Measurements from ENCODE around the gene AKT1S1. TPM values are rescaled to one million over a fixed set of nuclear protein-coding genes. Genes with fewer than 3 reads are reported as not detected.

Gene AKT1S1
- total and polyA plus RNA-seq, 2 donors (not counting 1 experiment from before 2014, with no cell fraction given): 16.6 to 23.0 TPM

- no peak for TF ChIP-seq CTCF (IDR thresholded peaks at IDR 0.05)
- no peak for TF ChIP-seq EZH2 (IDR thresholded peaks at IDR 0.05; ENCODE audit: borderline replicate concordance, insufficient read depth, low read depth, low read length, poor library complexity, severe bottlenecking)
- Histone ChIP-seq H3K4me3 (ENCODE audit: control extremely low read depth in 1 of 5, extremely low read depth in 1 of 5, insufficient read depth in 1 of 5, low read depth in 2 of 5, low read length in 4 of 5) (no peak overlapping the region), H3K4me2 (replicated peaks; ENCODE audit: low read depth, low read length, poor library complexity, severe bottlenecking) (peak overlapping the region; percentile 59), H4K20me1 (ENCODE audit: control insufficient read depth, insufficient read depth, low read length, poor library complexity, severe bottlenecking) (no peaks in the 10 kb centered on the region), H3K9ac (ENCODE audit: low read length) (no peak overlapping the region), H3K36me3 (replicated peaks in 1 of 2; ENCODE audit: control extremely low read depth in 1 of 2, control insufficient read depth in 1 of 2, extremely low read depth in 1 of 2, insufficient read depth in 2 of 2, low read length in 1 of 2) (no peaks in the 10 kb centered on the region), H3K4me1 (ENCODE audit: control insufficient read depth in 2 of 2, insufficient read depth in 2 of 2, low read length in 2 of 2) (peaks cover 46 to 65% of the 10 kb centered on the region in 2 donors), H3K27me3 (replicated peaks in 1 of 4; ENCODE audit: control extremely low read depth in 1 of 4, control insufficient read depth in 3 of 4, insufficient read depth in 4 of 4, low read length in 3 of 4) (no peaks in the 10 kb centered on the region), H3K27ac (ENCODE audit: low read length in 2 of 2) (peak overlapping the region in 1 of 2 donors; percentile 40), H3K79me2 (ENCODE audit: control insufficient read depth, insufficient read depth, low read length) (peaks cover 10% of the 10 kb centered on the region), H2AFZ (ENCODE audit: insufficient read depth, low read depth, low read length, poor library complexity, severe bottlenecking) (no peak overlapping the region), H3K9me3 (ENCODE audit: control extremely low read depth in 1 of 3, control insufficient read depth in 2 of 3, insufficient read depth in 1 of 3, low read length in 2 of 3) (peaks cover 0 to 6% (median 0%) of the 10 kb centered on the region in 3 donors)
- ChIA-PET CTCF (no interaction called here), POLR2A (interaction anchor here (1.0 to 2.3 kb wide), 4 partner anchors 8 to 32 kb away, joined by 3 to 13 read pairs (median 5); partner anchors contain the start of genes AKT1S1, FUZ and TBC1D17)
- H3K4me3 Mint-ChIP-seq: peak overlapping the region; percentile 42
- no peak for ATAC-seq (ENCODE audit: low read depth)
- WGBS (ENCODE audit: insufficient coverage): 80% methylated on average over 2 of the region's 3 CpGs
- intact Hi-C loops (cut with micrococcal nuclease): no loop called here
- H3K4me1 Mint-ChIP-seq: peaks cover 65% of the 10 kb centered on the region
- peak overlapping the region; percentile 84 for H3K27ac Mint-ChIP-seq
- no peak for DNase-seq
- no peaks in the 10 kb centered on the region for H3K27me3 Mint-ChIP-seq
- H3K9me3 Mint-ChIP-seq (ENCODE audit: insufficient read depth): no peaks in the 10 kb centered on the region
Measured at GRCh38 chr19:49845414-49845813, 31.7 kb downstream of the AKT1S1 start.
